Measurements from ENCODE around the gene LRRFIP2. TPM values are rescaled to one million over a fixed set of nuclear protein-coding genes. Genes with fewer than 3 reads are reported as not detected.

Gene LRRFIP2
- total and polyA plus RNA-seq, 2 of the 8 experiments (the other 6 are each of a cell fraction or from before 2014, with no cell fraction given), result 8.8 to 25.6 TPM

DNA sequence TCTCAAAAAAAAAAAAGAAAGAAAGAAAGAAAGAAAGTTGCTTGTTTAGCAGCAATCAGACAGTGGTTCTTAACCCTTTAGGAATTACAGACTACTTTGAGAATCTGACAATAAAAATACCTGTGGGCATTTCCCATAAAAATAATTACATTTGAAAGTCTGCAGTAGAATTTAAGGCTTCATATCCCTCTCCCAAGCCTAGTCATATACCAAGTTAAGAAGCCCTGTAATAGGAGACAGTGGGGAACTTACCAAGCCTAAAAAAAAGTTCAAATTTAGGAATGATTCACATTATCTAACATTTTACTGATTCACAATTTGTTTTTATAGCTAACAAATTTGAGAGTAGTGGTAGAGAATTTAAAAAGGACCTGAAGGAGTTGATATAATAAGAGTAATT, 47.5 kb downstream of the LRRFIP2 start:
- Histone ChIP-seq H2AFZ (ENCODE audit: low read length) (no peak overlapping the region), H2BK120ac (replicated peaks; ENCODE audit: low read depth, low read length) (no peak overlapping the region), H3K9ac (replicated peaks in 1 of 4; ENCODE audit: extremely low read depth in 1 of 4, low read depth in 3 of 4, low read length in 3 of 4) (no peak overlapping the region), H3K79me1 (ENCODE audit: low read depth, low read length) (peaks cover 2% of the 10 kb centered on the region; the same call in 1 of the 2 replicates), H3K79me2 (ENCODE audit: control insufficient read depth in 1 of 2, insufficient read depth in 2 of 2, low read length in 2 of 2) (peaks cover 0 to 3% of the 10 kb centered on the region in 2 experiments; a peak in 2 of 4 replicates), H3K56ac (replicated peaks; ENCODE audit: insufficient read length, low read depth, low read length) (no peak overlapping the region), H2BK15ac (ENCODE audit: low read length) (no peak overlapping the region), H2AK5ac (ENCODE audit: low read depth, low read length) (no peak overlapping the region), H4K8ac (ENCODE audit: extremely low read depth, insufficient read depth, low read length) (no peak overlapping the region), H3K23me2 (ENCODE audit: low read depth, low read length) (no peaks in the 10 kb centered on the region), H4K5ac (ENCODE audit: insufficient read length, low read depth, low read length) (no peak overlapping the region), H4K91ac (replicated peaks; ENCODE audit: insufficient read length, low read length) (no peak overlapping the region), H3K27me3 (replicated peaks in 1 of 4; ENCODE audit: control insufficient read depth in 3 of 4, extremely low read depth in 1 of 4, insufficient read depth in 3 of 4, low read length in 3 of 4) (no peaks in the 10 kb centered on the region), H3K36me3 (ENCODE audit: control insufficient read depth in 2 of 4, insufficient read depth in 4 of 4, low read length in 3 of 4) (no peaks in the 10 kb centered on the region; a peak in 1 of 8 replicates), H4K20me1 (replicated peaks in 1 of 2; ENCODE audit: control insufficient read depth in 1 of 2, insufficient read depth in 2 of 2, low read length in 2 of 2) (no peaks in the 10 kb centered on the region), H3K4me2 (ENCODE audit: insufficient read depth in 1 of 2, low read depth in 2 of 2, low read length in 2 of 2) (no peak overlapping the region), H3K4me1 (replicated peaks in 1 of 4; ENCODE audit: control insufficient read depth in 3 of 4, insufficient read depth in 4 of 4, low read length in 3 of 4) (peaks cover 0 to 2% (median under 1%) of the 10 kb centered on the region in 4 experiments; a peak in 2 of 7 replicates), H3K14ac (ENCODE audit: insufficient read length) (no peak overlapping the region), H2BK12ac (ENCODE audit: low read depth, low read length) (no peak overlapping the region), H3K27ac (ENCODE audit: low read depth, low read length) (no peak overlapping the region), H3K9me3 (ENCODE audit: insufficient read depth in 2 of 2, low read depth in 1 of 2, low read length in 1 of 2) (no peaks in the 10 kb centered on the region), H3K4me3 (ENCODE audit: extremely low read depth in 1 of 4, insufficient read depth in 2 of 4, low read depth in 3 of 4, low read length in 4 of 4) (no peak overlapping the region), H2BK5ac (ENCODE audit: low read depth, low read length) (no peak overlapping the region), H3K18ac (ENCODE audit: extremely low read depth, low read length) (no peak overlapping the region), H3K4ac (replicated peaks; ENCODE audit: insufficient read length, low read depth, low read length) (no peak overlapping the region), H3K23ac (ENCODE audit: insufficient read length) (no peak overlapping the region), H2BK20ac (ENCODE audit: low read length) (no peak overlapping the region)
- DNase-seq (ENCODE audit: low read depth in 1 of 2, low spot score in 2 of 2) (no peak), FAIRE-seq (no peak)
- ChIA-PET POLR2A (ENCODE audit: partially characterized antibody) (interaction anchor here (0.6 kb wide), 1 partner anchor 20 kb away, joined by 5 read pairs; no protein-coding TSS in a partner anchor), CTCF (ENCODE audit: partially characterized antibody) (no interaction called here)
- TF ChIP-seq YY1 (IDR thresholded peaks at IDR 0.05; ENCODE audit: low read depth, low read length), result no peak
- TF ChIP-seq SUZ12 (IDR thresholded peaks at IDR 0.05; ENCODE audit: low read length), result no peak
- TF ChIP-seq HDAC2 (IDR thresholded peaks at IDR 0.05; ENCODE audit: borderline replicate concordance in 1 of 2, low read depth in 2 of 2, low read length in 2 of 2), result no peak
- no peak for TF ChIP-seq SP2 (IDR thresholded peaks at IDR 0.05; ENCODE audit: low read length)
- no peak for TF ChIP-seq SAP30 (IDR thresholded peaks at IDR 0.05; ENCODE audit: insufficient read depth, insufficient replicate concordance, low read length)
- no peak for TF ChIP-seq CHD2 (IDR thresholded peaks at IDR 0.05; ENCODE audit: low read length)
- TF ChIP-seq FOSL1 (IDR thresholded peaks at IDR 0.05; ENCODE audit: insufficient read depth, low read depth, low read length), result no peak
- no peak for TF ChIP-seq EGR1 (IDR thresholded peaks at IDR 0.05; ENCODE audit: borderline replicate concordance, low read depth, low read length)
- no peak for TF ChIP-seq ASH2L (IDR thresholded peaks at IDR 0.05; ENCODE audit: low read length)
- no peak for TF ChIP-seq JUND (IDR thresholded peaks at IDR 0.05; ENCODE audit: low read length)
- no peak for TF ChIP-seq HDAC6 (IDR thresholded peaks at IDR 0.05; ENCODE audit: low read depth, low read length)
- TF ChIP-seq KDM1A (IDR thresholded peaks at IDR 0.05; ENCODE audit: borderline replicate concordance, low read length), result no peak
- no peak for TF ChIP-seq JUN (IDR thresholded peaks at IDR 0.05; ENCODE audit: low read depth, low read length)
- no peak for TF ChIP-seq BACH1 (IDR thresholded peaks at IDR 0.05; ENCODE audit: low read length)
- no peak for TF ChIP-seq RNF2 (IDR thresholded peaks at IDR 0.05; ENCODE audit: borderline replicate concordance, low read depth, low read length, missing control alignments, poor library complexity, severe bottlenecking)
- no peak for TF ChIP-seq RXRA (IDR thresholded peaks at IDR 0.05; ENCODE audit: insufficient read depth, low read depth, low read length)
